ELF-1 (cell line): ENCODE measurements around the gene PSMB5.

ENCODE experiments used
- DNase-seq: peaks from one replicate; pipeline ENCODE4 v3.0.0-alpha.2; 2016; ENCODE audit warnings: low read depth, low spot score

The PSMB5 gene

GRCh38 chr14:23058654-23059504, 24.2 kb upstream of the PSMB5 start:
- DNase-seq = no peak

GRCh38 chr14:23057757-23058653, 23.3 kb upstream of the PSMB5 start:
- peak; percentile 97 for DNase-seq

GRCh38 chr14:23056956-23057756, 22.5 kb upstream of the PSMB5 start, which contains the start of gene CDH24:
Gene CDH24, minus strand, starts transcription at chr14:23057520. Its CDS starts 1,787 bp downstream, at chr14:23055733.
- peak; percentile 67 for DNase-seq

GRCh38 chr14:23056145-23056955, 21.6 kb upstream of the PSMB5 start:
- peak; percentile 96 for DNase-seq

GRCh38 chr14:23055621-23056144, 21.0 kb upstream of the PSMB5 start:
- no peak for DNase-seq

GRCh38 chr14:23055147-23055550, 20.4 kb upstream of the PSMB5 start:
- no peak for DNase-seq

GRCh38 chr14:23054000-23054811, 19.5 kb upstream of the PSMB5 start:
- DNase-seq = no peak

- DNase-seq = no peak
These were observed 18.7 kb upstream of the PSMB5 start for GRCh38 chr14:23053426-23053825.

GRCh38 chr14:23052671-23053070, 18.0 kb upstream of the PSMB5 start:
- no peak for DNase-seq

GRCh38 chr14:23052182-23052623, 17.5 kb upstream of the PSMB5 start:
- DNase-seq = peak; percentile 64

- no peak for DNase-seq
These were observed 16.7 kb upstream of the PSMB5 start for GRCh38 chr14:23051141-23052057.

GRCh38 chr14:23049011-23049410, 14.3 kb upstream of the PSMB5 start:
- no peak for DNase-seq

GRCh38 chr14:23047751-23048693, 13.3 kb upstream of the PSMB5 start:
- no peak for DNase-seq

GRCh38 chr14:23047034-23047634, 12.4 kb upstream of the PSMB5 start:
- DNase-seq = no peak

- no peak for DNase-seq
These were observed 11.0 kb upstream of the PSMB5 start for GRCh38 chr14:23045419-23046357.

GRCh38 chr14:23044840-23045239, 10.1 kb upstream of the PSMB5 start:
- no peak for DNase-seq
